HepG2 (cell line): Measurements from ENCODE around the gene PNLIP. TPM values are rescaled to one million over a fixed set of nuclear protein-coding genes. Genes with fewer than 3 reads are reported as not detected.

Source experiments
- ATAC-seq: fragments of 200-7000 bp; cut with Tn5 transposase; 3 replicates; pipeline ENCODE4 v1.9.1; 2020; ENCODE audit warnings: mild to moderate bottlenecking, moderate library complexity
- BruUV-seq: library from RNA; stranded (reverse); fragments of 400-500 nt; replicated peaks from 2 replicates; lab custom pipeline; 2021; lab: Mats Ljungman, UMichigan
- CTCF ChIA-PET: fragments of 300-600 bp; formaldehyde crosslinking; extraction: SDS; loops from one replicate; lab custom pipeline; 2021; ENCODE audit warnings: low total read pairs, inconsistent platforms, low intra/inter-chr PET ratio; lab: Yijun Ruan, JAX
- POLR2A ChIA-PET: fragments of 350-600 bp; sonication (Branson Sonifier 250); formaldehyde crosslinking; loops from one replicate; lab custom pipeline; 2020; ENCODE audit warnings: antibody characterized with exemption, inconsistent platforms; lab: Yijun Ruan, JAX
- DNase-seq: peaks from one replicate; pipeline ENCODE4 v3.0.0-alpha.2; 2015; ENCODE audit warnings: low spot score
- FAIRE-seq: peaks from 3 replicates; lab custom pipeline; 2011; peaks lifted over from hg19 to GRCh38; lab: Jason Lieb, UNC
- H2AFZ ChIP-seq: one replicate; pipeline ENCODE4 v1.6.1; 2011; ENCODE audit warnings: low read length, inconsistent platforms
- H3K27ac ChIP-seq: fragments of 300-600 bp; 3 replicates; pipeline ENCODE4 v1.8.0; 2011; ENCODE audit warnings: mixed run types, mild to moderate bottlenecking, mixed read lengths, low read length, inconsistent platforms; ENCODE audit not compliant: insufficient read depth; ENCODE audit errors: extremely low read length
- H3K27me3 ChIP-seq, 2 experiments: fragments of 200-600 bp in 1 of 2; 2 replicates in 1 of 2; 3 replicates in 1 of 2; pipeline versions ENCODE4 v1.6.0 to v1.8.0; 2011; ENCODE audit warnings: low read length in 2 of 2, mild to moderate bottlenecking in 2 of 2, moderate library complexity in 2 of 2, inconsistent platforms in 1 of 2; ENCODE audit not compliant: insufficient read depth in 2 of 2, control insufficient read depth in 1 of 2
- H3K36me3 ChIP-seq, 2 experiments: fragments of 200-600 bp in 1 of 2; replicated peaks in 1 of 2; 2 replicates in 1 of 2; 3 replicates in 1 of 2; pipeline versions ENCODE4 v1.5.1 to v1.8.0; 2011; ENCODE audit warnings: low read length in 2 of 2, inconsistent platforms in 1 of 2; ENCODE audit not compliant: insufficient read depth in 2 of 2, control insufficient read depth in 1 of 2
- H3K4me1 ChIP-seq: 2 replicates; pipeline ENCODE4 v1.5.1; 2012; ENCODE audit warnings: low read length, inconsistent platforms; ENCODE audit not compliant: insufficient read depth
- H3K4me2 ChIP-seq: 2 replicates; pipeline ENCODE4 v1.6.0; 2011; ENCODE audit warnings: low read depth, low read length, inconsistent platforms
- H3K4me3 ChIP-seq, 3 experiments: fragments of 200-600 bp in 1 of 3; sonication (generic), shearing (Covaris generic) in 1 of 3; replicated peaks in 1 of 3; 2 replicates each; pipeline ENCODE4 v1.5.1; 2011 to 2016; ENCODE audit warnings: low read length in 3 of 3, inconsistent platforms in 2 of 3, low read depth in 2 of 3, mild to moderate bottlenecking in 2 of 3, control low read depth in 1 of 3, mixed read lengths in 1 of 3; ENCODE audit not compliant: insufficient read depth in 1 of 3
- H3K79me2 ChIP-seq: one replicate; pipeline ENCODE4 v1.6.1; 2011; ENCODE audit warnings: low read length, inconsistent platforms; ENCODE audit not compliant: insufficient read depth
- H3K9ac ChIP-seq: 2 replicates; pipeline ENCODE4 v1.6.0; 2011; ENCODE audit warnings: mild to moderate bottlenecking, low read depth, low read length, inconsistent platforms; ENCODE audit not compliant: insufficient read depth
- H3K9me3 ChIP-seq: 2 replicates; pipeline ENCODE4 v1.5.1; 2012; ENCODE audit warnings: mild to moderate bottlenecking, low read length
- H4K20me1 ChIP-seq: 2 replicates; pipeline ENCODE4 v1.6.0; 2011; ENCODE audit warnings: inconsistent platforms, mild to moderate bottlenecking, low read length, moderate library complexity; ENCODE audit not compliant: insufficient read depth
- ARID4A ChIP-seq: sonication (generic); formaldehyde crosslinking; IDR thresholded peaks from 2 replicates; pipeline ENCODE4 v1.5.0; 2020; ENCODE audit warnings: mild to moderate bottlenecking, missing genetic modification reagents, borderline replicate concordance
- POLR2G ChIP-seq: fragments of 200-400 bp; formaldehyde crosslinking; IDR thresholded peaks from 2 replicates; pipeline ENCODE4 v1.6.1; 2018; ENCODE audit warnings: mild to moderate bottlenecking, low read depth, low read length, moderate library complexity
- ZBTB7A ChIP-seq: sonication (generic); formaldehyde crosslinking; IDR thresholded peaks from 2 replicates; pipeline ENCODE4 v1.8.0; 2022; ENCODE audit warnings: mild to moderate bottlenecking, missing genetic modification reagents
- ZNF280B ChIP-seq: sonication (generic); formaldehyde crosslinking; IDR thresholded peaks from 2 replicates; pipeline ENCODE4 v1.5.0; 2020; ENCODE audit warnings: missing genetic modification reagents, mild to moderate bottlenecking, borderline replicate concordance
- ZNF678 ChIP-seq: sonication (generic); formaldehyde crosslinking; IDR thresholded peaks from 2 replicates; pipeline ENCODE4 v1.4.0; 2020; ENCODE audit warnings: mild to moderate bottlenecking, missing genetic modification reagents
- ZNF703 ChIP-seq: sonication (generic); formaldehyde crosslinking; IDR thresholded peaks from 2 replicates; pipeline ENCODE4 v1.5.1; 2020; ENCODE audit warnings: missing genetic modification reagents, mild to moderate bottlenecking, moderate library complexity, borderline replicate concordance
- ZNF775 ChIP-seq: sonication (generic); formaldehyde crosslinking; IDR thresholded peaks from 2 replicates; pipeline ENCODE4 v1.4.0; 2020; ENCODE audit warnings: missing genetic modification reagents, mild to moderate bottlenecking, moderate library complexity, borderline replicate concordance
- ZNF788 ChIP-seq: sonication (generic); formaldehyde crosslinking; IDR thresholded peaks from 2 replicates; pipeline ENCODE4 v1.5.0; 2020; ENCODE audit warnings: mild to moderate bottlenecking, missing genetic modification reagents, borderline replicate concordance
- WGBS: methylation state at CpG from one replicate; pipeline ENCODE4 v1.1.6; 2017; ENCODE audit warnings: low lambda C conversion rate; 5-methylcytosine and 5-hydroxymethylcytosine counted together
- in situ Hi-C: cut with HindIII; loops from 2 replicates; pipeline ENCODE4 v1.10.0; 2017; ENCODE audit warnings: low pct_unique_long_range_greater_than_20kb; ENCODE audit not compliant: extremely low pct_ligation_motif_present
- intact Hi-C: fragments of 100-400 bp; cut with micrococcal nuclease; formaldehyde crosslinking; loops from one replicate; pipeline ENCODE4 v1.10.0; 2022; ENCODE audit not compliant: unreplicated experiment
- polyA plus RNA-seq, 8 experiments: library from polyadenylated mRNA; depleted of rRNA in 3 of 8; stranded (reverse) in 7 of 8; unstranded in 1 of 8; fragments of >200 nt; fragmentation: Illumina TruSeq in 4 of 8; extraction: Trizol in 4 of 8; gene quantifications; 2 replicates each; pipeline versions ENCODE4 v1.2.1 to v1.2.3, GENCODE V29; 2011 to 2016; ENCODE audit warnings: low read depth in 4 of 8, missing spikeins in 1 of 8, mixed read lengths in 1 of 8; ENCODE audit not compliant: insufficient read depth in 1 of 8
- total RNA-seq, 5 experiments: library from RNA; depleted of rRNA; stranded (reverse); fragments of >200 nt; fragmentation: Illumina TruSeq; extraction: Trizol; gene quantifications; 2 replicates each; pipeline ENCODE4 v1.2.3, GENCODE V29; 2016; ENCODE audit warnings: low read depth in 1 of 5

Gene PNLIP
- total and polyA plus RNA-seq, 2 of the 13 experiments (the other 11 are each of a cell fraction or from before 2014, with no cell fraction given) = not detected

- FAIRE-seq (no peak), ATAC-seq (no peak), DNase-seq (no peak)
- no peaks in the 10 kb centered on the region for H3K9me3 ChIP-seq
- H3K36me3 ChIP-seq = no peaks in the 10 kb centered on the region
- H3K4me3 ChIP-seq = no peak overlapping the region
- H3K27me3 ChIP-seq = peaks cover 2 to 29% of the 10 kb centered on the region in 2 experiments; a peak in 2 of 5 replicates
- TF ChIP-seq ZNF280B (no peak), ZNF788 (no peak), ZNF703 (CRISPR knock-in tag) (no peak), ZNF775 (CRISPR knock-in tag) (no peak), POLR2G (no peak), ZBTB7A (no peak)
- H3K9ac ChIP-seq = no peak overlapping the region
- ChIA-PET POLR2A (no interaction called here), CTCF (no interaction called here)
- no peak overlapping the region for H3K4me2 ChIP-seq
- 15% methylated on average over 7 of the region's 7 CpGs for WGBS
- intact Hi-C loops = no loop called here
- in situ Hi-C loops = no loop called here
- H4K20me1 ChIP-seq = no peaks in the 10 kb centered on the region
- BruUV-seq = no TSS peak
- no peak overlapping the region for H3K27ac ChIP-seq
- no peaks in the 10 kb centered on the region for H3K4me1 ChIP-seq
- no peak overlapping the region for H2AFZ ChIP-seq
- H3K79me2 ChIP-seq = no peaks in the 10 kb centered on the region
Measured at GRCh38 chr10:116594525-116595035, 48.8 kb downstream of the PNLIP start.

GRCh38 chr10:116596062-116596461 lies 50.3 kb downstream of the PNLIP start:
- no TSS peak for BruUV-seq
- H3K27me3 ChIP-seq = peaks cover 2 to 28% of the 10 kb centered on the region in 2 experiments; a peak in 2 of 5 replicates
- intact Hi-C loops (no loop called here), in situ Hi-C loops (no loop called here)
- H3K9ac ChIP-seq = no peak overlapping the region
- no peaks in the 10 kb centered on the region for H3K4me1 ChIP-seq
- H3K9me3 ChIP-seq = no peaks in the 10 kb centered on the region
- H3K4me2 ChIP-seq = no peak overlapping the region
- H3K79me2 ChIP-seq = no peaks in the 10 kb centered on the region
- ATAC-seq (no peak), DNase-seq (no peak), FAIRE-seq (no peak)
- no peaks in the 10 kb centered on the region for H4K20me1 ChIP-seq
- H3K36me3 ChIP-seq = no peaks in the 10 kb centered on the region
- ChIA-PET POLR2A (no interaction called here), CTCF (no interaction called here)
- 79% methylated on average over 1 of the region's 2 CpGs for WGBS
- no peak overlapping the region for H2AFZ ChIP-seq
- H3K4me3 ChIP-seq = no peak overlapping the region
- H3K27ac ChIP-seq = no peak overlapping the region
- TF ChIP-seq ARID4A (CRISPR knock-in tag) (no peak), ZNF678 (CRISPR knock-in tag) (no peak)
